SKM-1 (cell line): ENCODE results near the gene RNF150.

ENCODE experiments used
- DNase-seq: peaks from one replicate; lab custom pipeline; 2025; ENCODE audit not compliant: unreplicated experiment; lab: John Stamatoyannopoulos, UW

Gene RNF150

GRCh38 chr4:140870427-140870826 is 262.8 kb downstream of the RNF150 start:
- DNase-seq = no peak

DNA sequence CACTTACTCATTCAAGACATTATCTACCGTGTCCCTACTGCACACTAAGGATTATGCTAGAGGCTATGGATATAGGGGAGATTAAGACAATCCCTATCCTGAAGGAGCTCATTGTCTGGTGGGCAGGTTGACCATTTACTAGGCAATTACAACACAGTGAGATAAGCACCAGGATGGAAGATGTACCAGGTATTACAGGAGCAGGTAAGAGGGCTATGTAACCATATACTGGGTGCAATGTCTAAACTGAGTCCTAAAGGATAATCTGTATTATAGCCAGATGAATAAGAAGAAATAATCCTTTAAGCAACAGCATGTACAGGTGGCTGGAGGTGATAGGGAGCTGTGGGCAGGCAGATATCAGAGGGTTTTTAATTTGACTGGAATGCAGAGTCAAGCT is 263.8 kb downstream of the RNF150 start:
- no peak for DNase-seq

GRCh38 chr4:140867356-140867755 is 265.9 kb downstream of the RNF150 start:
- DNase-seq = no peak

DNA sequence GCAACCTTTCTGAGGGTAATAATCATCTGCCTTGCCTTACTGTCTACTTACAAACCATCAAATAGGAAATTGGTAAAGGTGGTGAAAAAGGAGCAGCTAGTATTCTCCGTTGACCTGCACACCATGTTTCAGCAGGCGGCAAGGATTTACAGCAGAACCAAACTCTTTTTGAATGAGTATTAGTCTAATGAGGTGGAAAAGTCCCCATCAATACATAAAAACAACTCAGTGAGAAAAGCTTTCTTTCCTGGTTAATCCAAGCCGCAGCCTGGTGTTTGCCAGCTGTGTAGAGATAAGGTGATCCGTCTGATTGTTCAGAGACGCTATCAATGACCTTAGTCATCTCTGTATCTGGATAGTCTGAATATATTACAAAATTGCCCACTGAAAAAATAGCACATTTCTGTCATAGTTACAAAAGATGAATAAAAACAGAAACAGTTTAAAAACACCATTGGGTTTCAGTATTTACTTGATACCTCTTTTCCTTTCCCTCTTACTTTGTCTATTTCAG is 266.7 kb downstream of the RNF150 start:
- no peak for DNase-seq

DNA sequence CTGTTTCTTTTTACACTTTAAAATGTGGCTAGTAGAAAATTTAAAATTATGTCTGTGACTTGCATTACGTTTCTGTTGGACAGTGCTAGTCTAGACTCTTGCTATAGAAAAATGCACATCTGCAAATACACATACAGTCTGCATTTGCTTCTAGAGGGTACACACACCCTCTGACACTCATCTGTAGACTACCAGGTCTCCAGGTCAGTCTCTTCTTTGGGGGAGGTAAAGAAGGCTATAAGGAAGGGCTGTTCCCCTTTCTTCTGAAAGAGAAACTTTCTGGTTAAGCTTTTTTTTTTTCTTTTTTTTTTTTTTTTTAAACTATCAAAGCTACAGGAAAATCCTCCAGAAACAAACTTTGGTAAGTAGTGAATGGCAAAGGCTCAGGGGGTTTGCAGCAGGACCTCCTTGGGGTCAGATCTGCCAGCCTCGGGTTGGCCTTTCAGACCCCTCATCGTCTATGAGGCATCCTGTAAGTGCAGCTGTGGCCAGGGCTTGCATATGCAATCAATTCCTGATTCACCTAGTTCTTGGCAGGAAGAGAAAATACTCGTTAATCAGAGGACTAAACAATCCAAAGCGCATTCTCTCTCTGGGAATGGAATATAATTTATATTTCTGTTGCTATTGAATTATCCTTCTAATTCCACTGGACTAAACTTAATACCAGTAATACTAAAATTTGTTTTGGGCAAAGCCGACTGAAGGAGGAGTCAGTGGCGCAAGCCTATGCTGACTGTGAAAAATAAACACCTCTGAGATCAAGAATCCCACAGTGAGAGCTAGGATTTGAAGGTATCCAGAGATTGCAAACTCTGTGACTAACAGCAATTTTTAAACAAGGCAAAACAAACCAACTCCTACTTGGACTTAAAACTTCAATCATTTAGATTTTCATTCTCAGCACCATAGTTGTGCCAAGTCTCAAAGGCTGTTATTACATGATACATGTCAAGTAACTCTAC is 267.7 kb downstream of the RNF150 start:
- no peak for DNase-seq

DNA sequence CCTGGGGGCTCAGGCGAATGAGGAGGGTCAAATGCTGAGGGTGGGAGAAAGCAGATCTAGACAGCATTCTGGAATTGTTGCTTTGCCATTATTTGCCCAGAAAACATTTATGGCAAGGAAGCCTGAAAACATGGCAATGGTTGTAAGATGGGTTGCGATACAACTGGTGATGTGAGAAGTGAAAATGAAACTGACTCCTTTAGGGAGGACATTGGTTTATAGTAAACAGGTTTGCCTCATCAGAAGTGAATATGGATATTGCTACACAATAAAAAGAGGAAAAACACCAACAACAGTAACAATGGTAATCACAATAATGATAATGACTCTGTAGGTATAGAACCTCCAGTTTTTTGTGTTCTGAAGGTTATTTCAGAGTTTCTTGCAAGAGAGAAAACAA is 270.1 kb downstream of the RNF150 start:
- no peak for DNase-seq

DNA sequence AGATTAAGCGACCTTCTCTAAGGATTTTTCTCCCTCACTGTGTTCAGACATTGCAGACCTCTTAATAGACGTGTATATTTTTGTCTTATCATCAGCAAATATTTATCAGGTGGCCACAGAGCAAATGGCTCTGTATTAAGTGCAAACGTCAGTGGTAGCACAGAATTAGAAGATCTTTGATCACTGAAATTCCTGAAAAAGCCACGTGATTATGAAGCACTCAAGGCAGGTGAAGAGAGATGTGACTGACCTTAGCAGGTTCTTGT is 271.2 kb downstream of the RNF150 start:
- DNase-seq = no peak

- DNase-seq = peak; percentile 44
Measured at GRCh38 chr4:140861359-140862176, 271.7 kb downstream of the RNF150 start.

- DNase-seq = no peak
Measured at GRCh38 chr4:140858897-140859296, 274.4 kb downstream of the RNF150 start.

GRCh38 chr4:140857111-140857510 is 276.2 kb downstream of the RNF150 start:
- no peak for DNase-seq

DNA sequence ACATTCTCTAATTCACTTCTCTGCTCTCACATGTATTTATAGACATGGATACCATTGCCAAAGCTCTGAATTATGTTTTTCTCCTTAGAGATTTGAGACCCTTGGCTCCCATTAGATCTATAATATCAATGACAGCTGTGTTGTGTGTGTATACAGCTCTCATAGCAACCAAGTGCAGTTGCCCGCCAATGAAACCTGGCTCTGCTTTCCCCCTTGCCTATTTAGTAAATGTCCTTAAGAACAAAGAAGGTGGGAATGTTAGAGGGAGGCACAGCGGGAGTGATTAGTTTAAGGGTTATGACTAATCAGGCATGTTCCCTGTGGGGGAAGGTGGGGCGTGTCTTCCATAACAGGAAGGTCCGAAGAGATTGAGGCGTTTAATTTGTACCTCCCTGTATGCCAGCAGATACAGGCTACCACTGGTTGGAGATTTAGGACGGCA is 276.6 kb downstream of the RNF150 start:
- DNase-seq = no peak

- no peak for DNase-seq
Measured at GRCh38 chr4:140854168-140854567, 279.1 kb downstream of the RNF150 start.

- no peak for DNase-seq
Measured at GRCh38 chr4:140851804-140852203, 281.5 kb downstream of the RNF150 start.

GRCh38 chr4:140851032-140851636 is 282.1 kb downstream of the RNF150 start:
- peak; percentile 58 for DNase-seq

DNA sequence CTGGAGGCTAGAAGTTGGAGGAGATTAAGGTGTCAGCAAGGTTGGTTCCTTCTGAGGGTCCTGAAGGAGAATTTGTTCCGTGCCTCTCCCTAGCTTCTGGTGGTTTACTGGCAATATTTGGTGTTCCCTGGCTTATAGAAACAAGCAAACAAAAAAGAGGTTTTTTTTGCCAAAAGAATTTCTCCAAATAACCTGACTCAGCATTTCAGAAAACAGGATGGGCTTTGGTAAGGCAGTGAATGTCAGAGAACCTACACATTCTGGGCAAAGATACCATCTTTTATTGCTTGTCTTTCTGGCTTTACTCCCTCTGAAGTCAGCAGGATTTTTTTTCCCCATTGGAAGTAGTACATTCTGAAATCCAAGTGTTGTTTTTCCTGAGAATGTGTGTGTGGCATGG is 283.7 kb downstream of the RNF150 start:
- no peak for DNase-seq

DNA sequence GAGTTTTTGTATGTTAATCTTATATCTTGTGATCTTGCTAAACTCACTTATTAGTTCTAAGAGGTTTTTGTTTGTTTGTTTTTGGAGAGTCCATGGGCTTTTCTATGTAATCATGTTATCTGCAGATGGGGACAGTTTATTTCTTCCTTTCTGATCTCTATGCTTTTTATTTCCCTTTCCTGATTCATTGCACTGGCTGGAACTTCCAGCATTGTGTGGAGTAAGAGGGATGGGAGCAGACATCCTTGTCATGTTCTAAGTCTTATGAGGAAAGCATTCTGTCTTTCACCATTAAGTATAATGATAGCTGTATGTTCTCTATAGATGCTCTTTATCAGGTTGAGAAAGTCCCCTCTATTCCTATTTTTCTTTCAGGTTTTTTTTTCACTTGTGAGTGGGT is 286.5 kb downstream of the RNF150 start:
- DNase-seq = no peak

GRCh38 chr4:140844061-140844460 is 289.2 kb downstream of the RNF150 start:
- DNase-seq = no peak

GRCh38 chr4:140841186-140841585 is 292.1 kb downstream of the RNF150 start:
- DNase-seq = no peak

DNA sequence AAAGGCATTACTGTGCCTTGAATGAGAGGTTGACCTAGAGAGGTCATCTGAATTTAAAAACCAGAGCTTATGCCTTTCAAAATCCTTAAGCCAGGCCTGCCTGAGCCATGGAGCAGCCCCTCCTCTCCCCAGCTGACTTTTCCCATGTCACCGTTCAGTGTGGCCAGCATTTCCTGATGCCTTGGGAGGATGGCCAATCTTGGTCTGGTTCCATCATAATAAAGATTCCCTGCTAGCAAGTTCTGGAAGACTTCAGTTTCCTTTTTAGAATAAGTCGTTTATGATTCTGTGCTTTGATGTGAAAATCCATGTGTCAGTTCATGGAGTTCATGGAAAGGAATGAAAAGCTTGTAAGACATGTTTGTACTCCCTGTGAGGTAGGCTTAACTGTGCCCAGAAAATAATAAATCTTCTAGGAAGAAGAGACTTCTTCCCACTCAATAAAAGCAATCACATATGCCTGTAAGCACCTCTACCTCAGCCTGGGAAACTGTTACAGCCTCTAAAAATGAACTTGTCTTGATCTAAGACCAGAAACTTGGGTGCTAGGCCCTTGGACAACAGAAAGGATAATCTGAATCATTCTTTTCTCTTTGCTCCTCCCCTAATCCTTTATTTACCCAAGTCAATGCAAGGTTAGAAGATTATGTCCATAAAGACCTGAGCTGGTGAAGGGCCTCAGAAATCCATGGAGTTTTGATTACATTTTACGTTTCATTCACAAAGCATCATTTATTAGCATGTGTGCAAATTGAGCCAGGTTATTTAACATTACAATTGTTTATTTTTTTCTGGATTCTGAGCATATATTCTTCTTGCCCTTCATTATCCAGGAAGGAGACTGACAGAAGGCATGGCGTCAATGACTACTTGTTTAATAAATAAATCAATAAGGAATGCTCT is 293.1 kb downstream of the RNF150 start:
- DNase-seq = no peak

- DNase-seq = no peak
Measured at GRCh38 chr4:140839406-140839805, 293.9 kb downstream of the RNF150 start.

GRCh38 chr4:140837736-140838135 is 295.5 kb downstream of the RNF150 start:
- peak; percentile 14 for DNase-seq
